HG03469 (cell line): ENCODE data around the gene RELN.
"Not testable (repeated sequence)": the region's sequence is repeated elsewhere in the genome, so short reads cannot be mapped to it uniquely, and the experiment has no call there.

Experiments
- ATAC-seq: cut with Tn5 transposase; IDR thresholded peaks from one replicate; pipeline ENCODE4 v1.9.1; 2021; ENCODE audit warnings: mild to moderate bottlenecking, moderate library complexity, moderate number of reproducible peaks; ENCODE audit not compliant: unreplicated experiment

RELN gene

GRCh38 chr7:103947026-103947655 is 42.3 kb downstream of the RELN start:
- ATAC-seq: no peak

GRCh38 chr7:103944230-103944900 is 45.1 kb downstream of the RELN start:
- ATAC-seq: no peak

- ATAC-seq: no peak
Measured at GRCh38 chr7:103941976-103942375, 47.5 kb downstream of the RELN start.

GRCh38 chr7:103940382-103941268 is 48.8 kb downstream of the RELN start:
- no peak for ATAC-seq

- ATAC-seq: no peak
Measured at GRCh38 chr7:103937680-103938079, 51.8 kb downstream of the RELN start.

- no peak for ATAC-seq
Measured at GRCh38 chr7:103936558-103936957, 52.9 kb downstream of the RELN start.

- no peak for ATAC-seq
Measured at GRCh38 chr7:103934508-103934907, 55.0 kb downstream of the RELN start.

GRCh38 chr7:103932389-103932788 is 57.1 kb downstream of the RELN start:
- no peak for ATAC-seq

GRCh38 chr7:103929901-103930311 is 59.6 kb downstream of the RELN start:
- ATAC-seq: no peak

- no peak for ATAC-seq
Measured at GRCh38 chr7:103928581-103928980, 60.9 kb downstream of the RELN start.

- no peak for ATAC-seq
Measured at GRCh38 chr7:103924184-103924583, 65.3 kb downstream of the RELN start.

GRCh38 chr7:103922407-103922806 is 67.1 kb downstream of the RELN start:
- ATAC-seq: no peak

GRCh38 chr7:103921692-103922091 is 67.8 kb downstream of the RELN start:
- no peak for ATAC-seq

GRCh38 chr7:103919272-103919868 is 70.1 kb downstream of the RELN start:
- no peak for ATAC-seq

- no peak for ATAC-seq
Measured at GRCh38 chr7:103918631-103919271, 70.7 kb downstream of the RELN start.

GRCh38 chr7:103915680-103916357 is 73.6 kb downstream of the RELN start:
- ATAC-seq: no peak

- ATAC-seq: no peak
Measured at GRCh38 chr7:103914147-103914899, 75.1 kb downstream of the RELN start.

- ATAC-seq: no peak
Measured at GRCh38 chr7:103912891-103913605, 76.4 kb downstream of the RELN start.

GRCh38 chr7:103911015-103911414 is 78.4 kb downstream of the RELN start:
- not testable (repeated sequence) for ATAC-seq
